Colonic mucosa (tissue), 4 donors: ENCODE results near the gene ATG7. TPM values are rescaled to one million over a fixed set of nuclear protein-coding genes. Genes with fewer than 3 reads are reported as not detected.

Experiments
- DNase-seq: peaks from one replicate; pipeline ENCODE4 v3.0.0-alpha.2; 2020
- H3K27ac ChIP-seq: fragments of 200-600 bp; one replicate; pipeline ENCODE4 v1.8.0; 2021
- H3K27me3 ChIP-seq: fragments of 200-600 bp; one replicate; pipeline ENCODE4 v1.8.0; 2021
- H3K36me3 ChIP-seq: fragments of 200-600 bp; one replicate; pipeline ENCODE4 v1.8.0; 2021
- H3K4me1 ChIP-seq: fragments of 200-600 bp; one replicate; pipeline ENCODE4 v1.8.0; 2021; ENCODE audit warnings: mild to moderate bottlenecking
- H3K4me3 ChIP-seq: fragments of 200-600 bp; one replicate; pipeline ENCODE4 v1.8.0; 2021
- H3K9ac ChIP-seq, 2 donors: one replicate each; pipeline ENCODE4 v1.7.0; 2013; ENCODE audit warnings: control low read depth in 2 of 2, low read depth in 2 of 2, low read length in 2 of 2
- H3K9me3 ChIP-seq: fragments of 200-600 bp; one replicate; pipeline ENCODE4 v1.8.0; 2021
- intact Hi-C: fragments of 100-400 bp; cut with DNase I; formaldehyde crosslinking; loops from one replicate; pipeline ENCODE4 v1.14.1; 2022
- total RNA-seq, 2 donors: library from RNA; stranded (reverse); fragmentation: NEBNext Ultra II Directional in 1 of 2; extraction: Animal tissue kit (Norgen Biotek cat#: 25700) in 1 of 2; gene quantifications; one replicate each; pipeline ENCODE4 v1.2.1, GENCODE V29; 2021
- TF ChIP-seq, protein P1 (sequence below): fragments of 200-600 bp; IDR thresholded peaks from one replicate; pipeline ENCODE4 v1.8.0; 2022; ENCODE audit warnings: antibody characterized with exemption, mild to moderate bottlenecking
- donor health status: healthy.
- donor health status: DM: no; HTN: no; CAD: no.
- donor health status: DM: no; HTN: no; CAD: no.

The ATG7 gene
- total RNA-seq, 2 donors from 2014 or later: 31.9 to 32.0 TPM

DNA sequence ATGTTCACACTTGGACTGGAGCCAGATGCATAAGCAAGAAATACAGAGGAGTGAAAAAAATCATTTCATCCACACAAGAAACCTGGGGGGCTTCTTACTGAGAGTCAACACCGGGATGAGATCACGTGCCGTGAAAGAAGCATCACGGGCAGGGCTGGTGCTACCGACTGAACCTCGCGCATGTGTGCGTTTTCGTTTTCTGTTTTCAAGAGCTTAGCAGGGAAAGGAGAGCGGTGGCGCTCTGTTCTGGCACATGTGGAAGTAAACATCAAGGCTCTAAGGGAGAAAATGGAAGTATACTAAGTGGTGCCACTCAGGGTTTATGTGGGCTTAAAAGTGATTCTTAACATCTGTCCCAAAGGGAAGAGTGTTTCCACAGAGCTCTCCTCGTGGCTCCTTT is 315.6 kb downstream of the ATG7 start:
- TF ChIP-seq, protein P1, sequence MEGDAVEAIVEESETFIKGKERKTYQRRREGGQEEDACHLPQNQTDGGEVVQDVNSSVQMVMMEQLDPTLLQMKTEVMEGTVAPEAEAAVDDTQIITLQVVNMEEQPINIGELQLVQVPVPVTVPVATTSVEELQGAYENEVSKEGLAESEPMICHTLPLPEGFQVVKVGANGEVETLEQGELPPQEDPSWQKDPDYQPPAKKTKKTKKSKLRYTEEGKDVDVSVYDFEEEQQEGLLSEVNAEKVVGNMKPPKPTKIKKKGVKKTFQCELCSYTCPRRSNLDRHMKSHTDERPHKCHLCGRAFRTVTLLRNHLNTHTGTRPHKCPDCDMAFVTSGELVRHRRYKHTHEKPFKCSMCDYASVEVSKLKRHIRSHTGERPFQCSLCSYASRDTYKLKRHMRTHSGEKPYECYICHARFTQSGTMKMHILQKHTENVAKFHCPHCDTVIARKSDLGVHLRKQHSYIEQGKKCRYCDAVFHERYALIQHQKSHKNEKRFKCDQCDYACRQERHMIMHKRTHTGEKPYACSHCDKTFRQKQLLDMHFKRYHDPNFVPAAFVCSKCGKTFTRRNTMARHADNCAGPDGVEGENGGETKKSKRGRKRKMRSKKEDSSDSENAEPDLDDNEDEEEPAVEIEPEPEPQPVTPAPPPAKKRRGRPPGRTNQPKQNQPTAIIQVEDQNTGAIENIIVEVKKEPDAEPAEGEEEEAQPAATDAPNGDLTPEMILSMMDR: no peak
- no peak for DNase-seq
- H3K9ac ChIP-seq: no peak overlapping the region
- H3K4me1 ChIP-seq: peaks cover 3% of the 10 kb centered on the region
- no peaks in the 10 kb centered on the region for H3K9me3 ChIP-seq
- no peaks in the 10 kb centered on the region for H3K36me3 ChIP-seq
- intact Hi-C loops: no loop called here
- H3K4me3 ChIP-seq: no peak overlapping the region
- H3K27ac ChIP-seq: no peak overlapping the region
- no peaks in the 10 kb centered on the region for H3K27me3 ChIP-seq

DNA sequence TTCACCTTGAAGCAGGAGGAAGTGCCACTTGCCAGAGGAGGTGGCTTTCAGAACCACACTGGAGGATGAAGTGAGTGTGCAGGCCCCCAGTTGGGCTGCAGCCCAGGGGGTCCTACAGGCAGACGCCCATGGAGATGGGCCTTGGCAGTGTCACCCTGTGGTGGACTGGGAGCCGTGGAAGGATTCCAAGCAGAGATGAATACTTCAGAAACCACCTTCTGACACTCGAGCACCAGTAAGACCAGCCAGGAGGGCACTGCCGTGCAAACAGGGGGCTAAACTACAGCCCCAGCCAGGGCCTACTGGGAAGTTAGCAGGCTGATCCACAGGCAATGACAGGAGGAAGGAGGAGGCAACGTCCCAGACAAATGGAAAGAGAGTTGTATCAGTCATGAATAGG is 316.1 kb downstream of the ATG7 start:
- H3K9me3 ChIP-seq: no peaks in the 10 kb centered on the region
- no peaks in the 10 kb centered on the region for H3K27me3 ChIP-seq
- no peak overlapping the region for H3K9ac ChIP-seq
- intact Hi-C loops: no loop called here
- TF ChIP-seq, protein P1: no peak
- no peaks in the 10 kb centered on the region for H3K36me3 ChIP-seq
- peaks cover 3% of the 10 kb centered on the region for H3K4me1 ChIP-seq
- DNase-seq: no peak
- H3K27ac ChIP-seq: no peak overlapping the region
- H3K4me3 ChIP-seq: no peak overlapping the region

DNA sequence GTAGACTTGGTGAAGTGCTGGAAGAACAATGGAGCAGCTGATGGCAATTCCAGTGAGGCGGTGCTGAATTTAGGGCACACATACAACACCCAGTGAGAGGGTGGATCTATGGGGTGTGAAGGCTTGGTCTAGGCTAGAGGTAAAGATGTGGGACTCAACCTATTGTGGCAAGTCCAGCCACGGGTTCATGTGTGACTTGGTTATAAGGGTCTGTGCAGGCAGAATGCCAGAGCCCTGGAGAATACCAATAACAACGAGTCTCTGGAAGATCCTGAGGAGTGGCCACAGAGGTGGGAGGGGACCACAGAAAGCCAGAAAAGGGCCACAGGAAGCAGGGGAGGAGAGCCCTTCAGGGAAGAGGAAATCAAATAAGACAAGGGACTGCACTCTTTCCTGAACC is 316.6 kb downstream of the ATG7 start:
- TF ChIP-seq, protein P1: no peak
- no peaks in the 10 kb centered on the region for H3K27me3 ChIP-seq
- peaks cover 3% of the 10 kb centered on the region for H3K4me1 ChIP-seq
- no peaks in the 10 kb centered on the region for H3K36me3 ChIP-seq
- H3K9ac ChIP-seq: no peak overlapping the region
- intact Hi-C loops: no loop called here
- DNase-seq: no peak
- H3K27ac ChIP-seq: no peak overlapping the region
- no peaks in the 10 kb centered on the region for H3K9me3 ChIP-seq
- no peak overlapping the region for H3K4me3 ChIP-seq

DNA sequence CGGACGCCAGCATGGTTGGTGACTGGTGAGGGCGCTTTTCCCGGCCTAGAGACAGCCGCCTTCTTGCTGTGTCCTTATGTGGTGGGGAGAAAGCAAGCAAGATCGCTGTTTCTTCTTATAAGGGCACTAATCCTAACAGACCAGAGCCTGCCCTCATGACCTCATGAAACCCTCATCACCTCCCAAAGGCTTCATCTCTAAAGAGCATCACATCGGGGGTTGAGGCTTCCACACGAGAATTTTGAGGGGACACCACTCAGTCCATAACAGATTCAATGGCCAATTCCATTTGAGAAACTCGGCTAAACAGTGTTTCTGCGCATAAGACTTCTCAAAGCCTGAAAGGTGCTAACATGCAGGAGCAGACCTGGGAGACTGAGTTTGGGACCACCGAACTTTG is 317.5 kb downstream of the ATG7 start:
- H3K9me3 ChIP-seq: no peaks in the 10 kb centered on the region
- H3K9ac ChIP-seq: no peak overlapping the region
- no peaks in the 10 kb centered on the region for H3K36me3 ChIP-seq
- H3K4me3 ChIP-seq: no peak overlapping the region
- TF ChIP-seq, protein P1: no peak
- intact Hi-C loops: no loop called here
- H3K27me3 ChIP-seq: no peaks in the 10 kb centered on the region
- H3K4me1 ChIP-seq: peaks cover 3% of the 10 kb centered on the region
- DNase-seq: no peak
- no peak overlapping the region for H3K27ac ChIP-seq

DNA sequence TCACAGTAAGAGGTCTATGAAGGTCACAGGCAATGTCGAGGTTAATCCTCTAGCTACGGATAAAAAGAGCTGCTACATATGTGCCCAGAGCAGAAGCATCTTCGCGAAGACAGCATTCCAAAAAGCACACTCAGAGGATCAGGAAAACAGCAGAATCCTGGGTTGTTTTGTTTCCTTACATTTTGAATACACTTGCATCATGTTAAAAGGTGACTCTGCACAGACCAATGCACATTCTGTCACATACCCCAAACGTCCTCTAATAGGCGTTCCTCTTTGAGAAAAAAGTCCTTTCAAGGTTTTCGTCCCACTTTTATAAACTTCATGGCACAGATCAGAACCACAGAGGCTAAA is 318.8 kb downstream of the ATG7 start:
- Histone ChIP-seq H3K27ac (no peak overlapping the region), H3K4me3 (no peak overlapping the region), H3K9ac (peak overlapping the region; percentile 7 to 8), H3K9me3 (no peaks in the 10 kb centered on the region), H3K4me1 (peaks cover 3% of the 10 kb centered on the region), H3K36me3 (no peaks in the 10 kb centered on the region), H3K27me3 (no peaks in the 10 kb centered on the region)
- TF ChIP-seq, protein P1: no peak
- intact Hi-C loops: no loop called here
- no peak for DNase-seq
